GM04504 (cell line): ENCODE measurements around the gene KIF7.
A peak's percentile ranks its signal among the peaks of the same experiment; 100 is the strongest.
"Not testable (repeated sequence)": the region's sequence is repeated elsewhere in the genome, so short reads cannot be mapped to it uniquely, and the experiment has no call there.

Experiments used
- DNase-seq: peaks from one replicate; pipeline ENCODE4 v3.0.0-alpha.2; 2012; ENCODE audit warnings: low read depth

KIF7 gene, protein sequence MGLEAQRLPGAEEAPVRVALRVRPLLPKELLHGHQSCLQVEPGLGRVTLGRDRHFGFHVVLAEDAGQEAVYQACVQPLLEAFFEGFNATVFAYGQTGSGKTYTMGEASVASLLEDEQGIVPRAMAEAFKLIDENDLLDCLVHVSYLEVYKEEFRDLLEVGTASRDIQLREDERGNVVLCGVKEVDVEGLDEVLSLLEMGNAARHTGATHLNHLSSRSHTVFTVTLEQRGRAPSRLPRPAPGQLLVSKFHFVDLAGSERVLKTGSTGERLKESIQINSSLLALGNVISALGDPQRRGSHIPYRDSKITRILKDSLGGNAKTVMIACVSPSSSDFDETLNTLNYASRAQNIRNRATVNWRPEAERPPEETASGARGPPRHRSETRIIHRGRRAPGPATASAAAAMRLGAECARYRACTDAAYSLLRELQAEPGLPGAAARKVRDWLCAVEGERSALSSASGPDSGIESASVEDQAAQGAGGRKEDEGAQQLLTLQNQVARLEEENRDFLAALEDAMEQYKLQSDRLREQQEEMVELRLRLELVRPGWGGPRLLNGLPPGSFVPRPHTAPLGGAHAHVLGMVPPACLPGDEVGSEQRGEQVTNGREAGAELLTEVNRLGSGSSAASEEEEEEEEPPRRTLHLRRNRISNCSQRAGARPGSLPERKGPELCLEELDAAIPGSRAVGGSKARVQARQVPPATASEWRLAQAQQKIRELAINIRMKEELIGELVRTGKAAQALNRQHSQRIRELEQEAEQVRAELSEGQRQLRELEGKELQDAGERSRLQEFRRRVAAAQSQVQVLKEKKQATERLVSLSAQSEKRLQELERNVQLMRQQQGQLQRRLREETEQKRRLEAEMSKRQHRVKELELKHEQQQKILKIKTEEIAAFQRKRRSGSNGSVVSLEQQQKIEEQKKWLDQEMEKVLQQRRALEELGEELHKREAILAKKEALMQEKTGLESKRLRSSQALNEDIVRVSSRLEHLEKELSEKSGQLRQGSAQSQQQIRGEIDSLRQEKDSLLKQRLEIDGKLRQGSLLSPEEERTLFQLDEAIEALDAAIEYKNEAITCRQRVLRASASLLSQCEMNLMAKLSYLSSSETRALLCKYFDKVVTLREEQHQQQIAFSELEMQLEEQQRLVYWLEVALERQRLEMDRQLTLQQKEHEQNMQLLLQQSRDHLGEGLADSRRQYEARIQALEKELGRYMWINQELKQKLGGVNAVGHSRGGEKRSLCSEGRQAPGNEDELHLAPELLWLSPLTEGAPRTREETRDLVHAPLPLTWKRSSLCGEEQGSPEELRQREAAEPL (N-terminal part only)

DNA sequence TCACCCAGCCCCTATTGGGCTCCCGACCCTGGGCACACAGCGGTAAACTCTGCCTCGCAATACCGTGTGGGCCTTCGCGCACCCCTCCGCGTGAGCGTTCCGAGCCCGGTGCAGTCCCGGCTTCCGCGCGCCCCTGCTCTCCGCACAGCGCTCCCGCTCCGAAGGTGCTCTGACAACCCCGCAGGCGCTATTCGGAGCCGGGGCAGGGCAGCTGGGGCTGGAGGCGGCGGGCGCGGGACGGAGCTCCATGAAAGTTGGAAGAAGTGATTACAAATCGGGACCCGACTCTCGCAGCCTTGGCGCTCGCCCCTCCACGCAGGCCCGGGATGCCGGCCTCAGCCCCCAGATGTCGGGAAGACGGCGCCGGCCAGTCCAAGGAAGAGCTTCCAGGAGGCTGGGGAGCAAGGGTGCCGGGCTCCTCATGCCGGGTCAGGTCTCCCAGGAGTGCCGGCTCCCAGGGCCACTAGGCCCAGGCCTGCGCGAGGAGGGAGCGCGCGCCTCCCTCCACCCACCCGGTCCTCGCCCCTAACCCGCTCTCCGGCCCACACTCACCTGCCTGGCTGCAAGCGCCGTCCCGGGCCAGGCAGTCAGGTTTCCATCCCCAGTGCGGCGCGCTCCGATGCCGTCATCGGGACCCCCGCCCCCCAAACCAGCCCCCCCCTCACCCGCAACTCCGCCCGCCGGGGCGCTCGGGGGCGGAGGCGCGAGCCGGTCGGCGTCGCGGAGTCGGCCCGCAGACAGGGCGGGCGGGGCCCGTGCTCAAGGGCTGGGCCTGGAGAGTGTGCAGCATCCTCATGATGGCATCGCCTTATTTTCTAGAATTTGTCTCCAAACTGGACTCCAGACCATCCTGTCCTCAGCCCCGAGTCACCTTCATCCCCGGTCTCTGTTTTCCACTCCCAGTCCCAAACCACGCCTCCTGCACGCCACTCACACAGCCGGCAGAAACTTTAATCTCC, at the start of gene KIF7:
Gene KIF7 (minus strand): TSS at position 621 of the 959 bp plus-strand sequence. CDS start 2,537 bp downstream, outside the sequence.
- DNase-seq = no peak

DNA sequence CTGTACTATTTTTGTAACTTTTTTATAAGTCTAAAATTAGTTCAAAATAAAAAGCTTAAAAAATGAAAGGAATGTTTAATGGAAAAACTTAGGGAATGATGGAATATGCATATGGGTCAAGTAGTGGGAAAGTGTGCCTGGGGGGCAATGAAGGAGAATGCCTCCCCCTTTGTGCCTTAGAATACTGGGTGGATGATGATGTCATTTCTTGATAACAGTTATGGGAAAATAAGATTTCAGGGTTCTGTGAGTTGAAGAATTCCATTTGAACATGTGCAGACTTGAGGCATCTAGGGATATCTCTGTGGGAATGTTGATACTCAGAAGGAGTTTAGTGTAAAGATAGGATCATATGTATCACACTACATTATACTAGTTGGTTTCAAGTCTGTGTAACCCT, 49.1 kb upstream of the KIF7 start:
- no peak for DNase-seq

DNA sequence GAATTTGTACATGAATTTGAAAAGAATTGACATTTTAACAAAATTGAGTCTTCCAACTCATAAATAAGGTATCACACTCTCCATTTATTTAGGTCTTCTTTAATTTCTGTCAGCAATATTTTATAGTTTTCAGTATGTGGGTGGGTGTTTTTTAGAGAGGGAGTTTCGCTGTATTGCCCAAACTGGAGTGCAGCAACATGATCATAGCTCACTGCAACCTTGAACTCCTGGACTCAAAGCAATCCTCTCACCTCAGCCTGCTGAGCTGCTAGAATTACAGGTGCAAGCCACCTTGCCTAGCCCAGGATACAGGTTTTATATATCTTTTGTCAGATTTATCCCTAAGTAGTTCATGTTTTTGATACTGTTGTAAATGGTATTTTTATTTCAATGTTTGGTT, 39.9 kb upstream of the KIF7 start:
- no peak for DNase-seq

DNA sequence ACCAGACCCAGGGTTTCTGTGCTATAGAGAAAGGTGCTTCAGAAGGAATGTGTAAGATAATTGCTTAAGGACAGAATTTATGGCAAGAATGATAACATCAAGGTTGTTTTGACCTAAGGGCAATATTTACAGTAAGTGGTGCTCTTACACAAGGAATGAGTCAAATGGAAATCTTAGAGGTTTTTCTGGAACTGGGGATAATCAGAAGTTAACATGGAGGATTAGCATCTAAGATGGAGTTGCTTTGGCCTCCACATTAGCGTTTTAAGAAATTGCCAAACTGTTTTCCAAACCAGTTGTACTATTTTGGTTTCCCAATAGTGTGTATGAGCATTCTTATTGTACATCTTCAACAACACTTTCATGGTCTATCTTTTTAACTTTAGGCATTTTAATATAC, 38.4 kb upstream of the KIF7 start:
- DNase-seq = no peak

DNA sequence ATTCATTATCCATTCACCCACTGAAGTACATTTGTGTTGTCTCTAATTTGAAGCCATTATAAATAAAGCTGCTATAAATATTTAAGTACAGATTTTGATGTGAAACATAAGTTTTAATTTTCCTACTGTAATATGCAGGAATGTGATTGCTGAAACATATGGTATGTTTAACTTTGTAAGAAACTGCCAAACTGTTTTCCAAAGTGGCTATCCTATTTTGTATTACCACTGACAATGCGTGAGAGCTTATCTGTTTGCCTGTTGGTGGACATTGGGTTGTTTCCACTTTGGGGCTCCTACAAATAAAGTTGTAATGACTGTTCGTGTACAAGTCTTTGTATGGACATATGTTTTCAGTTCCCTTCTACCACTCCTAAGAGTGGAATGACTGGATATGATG, 37.8 kb upstream of the KIF7 start:
- no peak for DNase-seq

DNA sequence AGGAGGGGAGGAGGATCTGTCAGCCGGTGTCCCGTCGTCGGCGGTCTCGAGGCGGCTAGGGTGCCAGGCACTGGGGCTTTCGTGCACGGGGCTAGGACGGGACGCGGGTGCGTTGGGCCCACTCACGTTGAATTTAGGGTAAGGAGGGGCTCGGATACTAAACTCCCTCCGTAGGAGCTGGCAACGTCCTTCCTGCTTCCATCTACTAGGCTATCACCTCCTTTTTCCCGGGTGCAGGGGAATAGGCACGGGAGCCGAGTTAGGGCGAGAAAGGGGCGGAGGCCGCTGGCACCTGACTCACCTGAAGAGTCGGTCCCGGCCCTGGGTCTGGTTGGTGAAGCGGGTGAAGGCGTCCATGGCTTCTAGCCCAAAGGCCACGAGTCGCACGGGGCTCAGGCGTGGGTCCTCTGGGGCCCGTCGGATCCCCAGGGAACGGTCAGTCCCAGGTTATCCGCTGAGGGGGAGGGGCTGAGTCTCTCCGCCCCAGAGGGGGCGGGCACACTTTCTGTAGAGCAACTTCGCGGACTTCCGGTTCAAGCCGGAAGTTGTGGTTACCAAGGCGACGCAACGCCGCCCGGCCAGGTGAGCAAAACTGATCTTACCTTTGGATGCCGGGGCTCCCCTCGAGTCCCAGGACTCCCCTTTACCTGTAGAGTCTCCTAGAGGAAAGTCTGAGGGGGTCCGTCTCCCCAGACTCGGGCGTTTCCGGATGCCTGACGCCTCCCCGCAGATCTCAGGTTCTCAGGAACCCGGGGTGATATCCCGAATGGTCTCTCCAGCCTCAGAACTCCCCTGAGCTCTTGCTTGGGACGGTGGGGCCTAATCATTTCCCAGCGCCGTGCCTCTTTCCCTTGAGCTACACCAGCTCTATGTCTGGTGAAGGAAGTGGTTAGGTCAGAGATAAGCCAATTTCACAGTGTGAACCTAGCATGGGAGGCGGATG, 35.3 kb upstream of the KIF7 start, which contains the start of the genes PEX11A and WDR93:
Gene PEX11A (minus strand): TSS at position 479 of the 943 bp plus-strand sequence. CDS start 122 bp downstream, at position 357.
Gene WDR93 (plus strand): TSS at position 536 of the 943 bp plus-strand sequence. CDS start 10,936 bp downstream, outside the sequence.
- peak; percentile 31 for DNase-seq

DNA sequence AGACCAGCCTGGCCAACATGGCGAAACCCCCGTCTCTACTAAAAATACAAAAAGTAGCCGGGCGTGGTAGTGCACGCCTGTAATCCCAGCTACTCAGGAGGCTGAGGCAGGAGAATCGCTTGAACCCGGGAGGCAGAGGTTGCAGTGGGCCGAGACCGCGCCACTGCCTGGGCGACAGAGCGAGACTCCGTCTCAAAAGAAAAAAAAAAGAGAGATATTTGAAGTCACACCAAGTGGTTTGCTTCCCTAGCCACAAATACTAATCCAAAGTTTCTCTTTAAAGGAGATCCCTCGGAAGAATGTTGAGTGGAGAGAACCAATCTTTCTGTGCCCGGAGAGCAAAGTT, 34.6 kb upstream of the KIF7 start:
- DNase-seq = not testable (repeated sequence)

DNA sequence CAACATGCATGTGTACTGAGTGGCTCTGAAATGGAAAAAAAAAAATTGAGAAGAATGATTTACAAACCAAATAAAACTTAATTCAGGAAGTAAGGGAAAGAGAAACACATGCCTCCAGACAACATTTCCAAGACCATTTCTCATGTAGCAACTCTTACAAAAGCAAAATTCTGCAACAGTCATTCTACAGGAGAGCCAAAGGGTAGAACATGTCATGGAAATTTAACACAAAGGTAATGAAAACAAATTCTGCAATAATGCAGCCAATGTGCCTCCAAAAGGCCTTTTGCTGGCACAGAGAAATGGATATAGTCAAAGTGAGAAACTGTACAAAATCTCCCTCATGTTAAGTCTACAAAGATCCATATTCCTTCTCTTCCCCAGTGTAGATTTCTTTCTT, 31.3 kb upstream of the KIF7 start:
- DNase-seq = no peak

DNA sequence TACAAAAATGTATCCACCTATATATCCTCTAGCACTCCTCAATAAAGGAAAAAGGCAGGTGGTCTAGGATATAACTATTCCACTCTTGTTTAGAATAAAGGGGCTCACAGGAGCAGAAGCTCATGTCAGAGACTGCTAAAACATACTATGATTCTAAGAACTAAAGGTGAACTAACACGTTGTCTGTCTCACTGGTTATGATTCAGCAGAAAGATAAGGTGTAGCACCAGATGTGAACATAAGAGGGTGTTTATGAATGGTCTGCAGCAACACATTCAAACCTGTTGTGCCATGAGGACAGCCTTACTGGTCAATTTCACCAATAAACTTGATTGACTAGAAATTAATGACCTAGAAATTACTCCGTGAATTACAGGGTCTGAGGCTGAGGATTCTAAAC, 30.7 kb upstream of the KIF7 start:
- DNase-seq = no peak

DNA sequence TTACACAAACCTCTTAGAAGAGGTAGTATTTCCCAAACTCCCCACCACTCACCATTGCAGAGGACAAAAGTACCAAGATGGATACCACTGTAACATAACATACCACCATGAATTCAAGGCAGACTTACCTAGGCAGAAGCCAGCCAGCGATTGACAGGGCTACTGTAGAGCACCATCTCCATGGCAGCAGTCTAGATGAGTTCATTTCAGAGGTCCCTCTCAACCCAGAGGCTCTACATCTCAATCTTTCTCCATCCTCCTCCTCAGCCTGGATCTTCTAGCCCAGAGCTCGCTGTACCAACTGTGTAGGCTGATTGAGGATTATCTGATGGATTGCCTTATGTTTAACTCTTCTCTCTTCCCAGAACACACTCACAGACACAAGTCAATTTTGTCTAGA, 25.9 kb upstream of the KIF7 start:
- no peak for DNase-seq

DNA sequence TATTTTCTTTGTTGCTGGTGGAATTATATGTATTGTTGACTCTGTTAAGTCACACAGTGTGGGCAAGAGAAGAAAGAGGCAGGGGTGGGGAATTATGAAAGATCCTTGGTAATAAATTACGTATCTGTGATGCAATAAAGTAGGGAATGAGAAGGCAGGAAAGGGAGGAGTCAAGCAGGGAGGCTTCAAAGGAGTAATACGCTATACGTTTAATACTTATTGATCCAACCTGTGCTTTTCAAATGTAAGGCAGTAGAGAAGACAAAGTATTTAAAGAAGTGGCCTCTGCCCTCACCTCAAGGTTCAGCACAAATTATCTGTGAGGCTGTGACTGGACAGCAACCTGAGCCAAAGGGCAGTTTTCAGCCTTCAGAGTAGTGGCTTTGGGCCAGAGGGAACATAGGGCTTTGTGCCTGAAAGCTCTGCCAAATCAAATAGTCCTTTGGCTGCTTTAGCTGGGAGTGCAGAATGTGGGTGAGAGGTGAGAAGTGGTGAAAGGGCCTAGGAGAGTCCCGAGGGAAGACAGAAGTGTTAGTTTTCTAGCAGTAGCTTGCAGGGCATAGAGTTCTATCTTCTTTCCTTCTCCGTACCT, 25.1 kb upstream of the KIF7 start:
- peak; percentile 55 for DNase-seq

DNA sequence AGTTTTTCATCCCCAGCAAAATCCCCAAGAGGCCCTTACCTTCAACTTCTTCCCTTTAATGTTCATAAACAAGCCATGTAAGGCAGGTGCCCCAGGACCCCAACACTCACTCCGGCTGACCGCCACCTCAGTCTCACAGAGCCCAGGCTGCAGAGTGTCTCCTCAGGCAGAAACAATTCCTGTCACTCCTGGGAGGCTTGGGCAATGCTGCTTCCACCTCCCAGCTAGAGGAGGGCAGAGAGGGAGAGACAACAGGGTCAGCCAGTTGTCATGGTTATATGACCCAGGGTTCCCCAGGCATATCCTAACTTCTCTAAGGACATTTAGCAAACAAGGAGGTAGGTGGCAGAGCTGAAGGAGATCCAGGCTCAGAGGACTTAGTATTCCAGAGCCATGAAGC, 23.9 kb upstream of the KIF7 start, which contains the start of gene PLIN1:
Gene PLIN1 (minus strand): TSS at position 156 of the 400 bp plus-strand sequence. CDS start 1,878 bp downstream, outside the sequence.
- no peak for DNase-seq

DNA sequence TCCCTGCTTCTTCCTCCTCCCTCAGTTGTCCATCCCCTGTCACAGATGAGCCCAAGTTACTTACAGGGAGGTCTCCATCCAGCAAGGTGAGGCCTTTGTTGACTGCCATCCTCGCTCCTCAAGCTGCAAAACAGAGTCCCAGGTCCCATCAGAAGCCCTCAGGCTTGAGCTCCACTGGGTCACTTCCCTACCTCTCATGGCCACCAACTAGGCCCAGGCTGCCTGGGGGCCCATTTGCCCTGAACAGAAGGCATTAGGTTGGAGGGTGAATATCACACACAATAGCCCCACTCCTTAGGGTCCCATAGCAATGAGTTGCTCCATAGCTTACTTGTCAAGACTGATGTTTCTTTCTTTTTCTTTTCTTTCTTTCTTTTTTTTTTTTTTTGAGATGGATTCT, 22.1 kb upstream of the KIF7 start:
- no peak for DNase-seq

DNA sequence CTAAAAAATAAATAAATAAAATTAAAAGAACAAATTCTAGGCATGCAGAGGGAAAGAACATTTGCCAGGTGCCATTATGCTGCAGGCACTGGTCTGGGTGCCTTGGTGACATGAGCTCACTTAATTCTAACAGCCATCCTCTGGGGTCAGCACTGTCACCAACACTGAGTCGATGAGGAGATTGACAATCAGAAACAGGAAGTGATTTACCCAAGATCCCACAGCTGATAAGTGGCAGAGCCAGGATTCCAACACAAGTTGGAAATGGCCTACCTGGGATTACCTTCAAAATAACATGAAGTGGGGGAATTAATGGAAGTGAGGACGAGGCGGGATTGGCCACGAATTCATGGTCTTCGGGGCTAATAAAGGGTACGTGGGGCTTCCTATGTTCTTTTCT, 20.3 kb upstream of the KIF7 start:
- DNase-seq = no peak

DNA sequence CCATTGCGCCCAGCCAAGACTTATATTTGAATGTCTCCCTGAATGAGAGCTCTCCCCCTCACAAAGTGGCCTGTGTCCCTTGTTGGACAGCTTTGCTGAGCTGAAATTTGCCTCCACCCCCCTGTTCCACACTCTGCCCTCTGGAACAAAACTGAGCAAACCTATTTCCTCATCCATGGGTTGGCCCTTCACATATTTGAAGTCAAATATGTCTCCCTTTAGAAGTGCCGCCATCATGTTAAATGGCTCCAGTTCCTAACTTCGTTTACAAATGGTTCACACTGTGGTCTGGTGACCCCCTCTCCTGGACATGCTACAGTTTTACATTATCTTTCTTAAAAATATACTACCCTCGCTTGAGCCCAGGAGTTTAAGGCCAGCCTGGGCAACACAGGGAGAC, 19.3 kb upstream of the KIF7 start:
- no peak for DNase-seq

DNA sequence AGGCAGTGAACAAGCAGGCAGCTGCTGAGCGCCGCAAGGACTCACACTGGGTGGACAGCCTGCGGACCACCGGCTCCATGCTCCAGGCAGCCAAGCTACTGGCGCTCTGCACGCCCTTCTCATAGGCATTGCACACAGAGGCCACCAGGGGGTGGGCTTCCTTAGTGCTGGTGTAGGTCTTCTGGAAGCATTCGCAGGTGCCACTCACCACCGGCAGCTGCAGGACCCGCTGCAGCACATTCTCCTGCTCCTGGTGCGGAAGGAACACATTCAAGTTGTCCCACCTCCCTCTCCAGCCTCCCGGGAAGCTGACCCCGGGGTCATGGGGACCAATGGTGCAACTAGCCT, 17.9 kb upstream of the KIF7 start:
- no peak for DNase-seq

DNA sequence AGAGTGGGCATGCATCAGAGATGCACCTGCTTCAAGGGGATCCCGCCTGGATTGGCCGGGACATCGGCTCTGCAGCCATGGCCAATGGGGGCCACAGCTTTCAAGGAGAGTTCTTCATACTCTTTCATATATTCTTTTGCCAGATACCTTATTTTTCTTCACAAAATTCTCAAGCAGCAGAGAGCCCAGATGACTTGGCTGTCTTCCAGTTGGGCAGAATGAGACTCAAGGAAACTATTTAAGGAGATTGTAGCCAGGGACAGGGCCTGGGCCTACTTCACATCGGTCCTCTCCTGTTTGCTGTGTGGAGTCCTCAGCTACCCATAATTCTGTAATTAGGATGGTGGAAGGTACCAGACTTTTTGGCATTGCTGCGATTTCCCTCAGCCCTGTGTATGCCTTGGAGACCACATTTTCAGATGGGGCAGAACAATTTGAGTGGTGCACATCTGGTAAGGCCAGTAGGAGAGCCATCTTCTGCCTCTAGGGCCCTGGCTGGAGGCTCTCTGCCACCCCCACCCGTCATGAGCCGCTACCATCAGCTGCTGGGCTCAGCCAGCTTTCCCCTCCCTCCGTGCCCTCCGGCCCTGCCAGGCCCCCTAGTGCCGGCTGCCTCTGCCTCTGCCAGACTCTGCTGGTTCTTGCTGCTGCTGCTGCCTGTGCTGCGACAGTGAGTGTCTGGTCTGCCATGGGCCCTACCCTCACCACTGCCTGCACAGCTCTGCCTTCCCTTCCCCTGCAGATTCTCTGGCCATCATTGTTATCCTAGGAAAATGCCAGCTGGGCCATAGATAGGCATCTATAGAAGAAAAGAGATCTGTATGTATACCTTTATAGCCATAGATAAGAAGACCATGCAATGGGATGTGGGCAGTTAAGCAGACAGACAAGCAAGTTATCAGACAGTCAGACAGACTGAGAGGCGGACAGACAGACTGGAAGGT, 17.2 kb upstream of the KIF7 start:
- DNase-seq = no peak

DNA sequence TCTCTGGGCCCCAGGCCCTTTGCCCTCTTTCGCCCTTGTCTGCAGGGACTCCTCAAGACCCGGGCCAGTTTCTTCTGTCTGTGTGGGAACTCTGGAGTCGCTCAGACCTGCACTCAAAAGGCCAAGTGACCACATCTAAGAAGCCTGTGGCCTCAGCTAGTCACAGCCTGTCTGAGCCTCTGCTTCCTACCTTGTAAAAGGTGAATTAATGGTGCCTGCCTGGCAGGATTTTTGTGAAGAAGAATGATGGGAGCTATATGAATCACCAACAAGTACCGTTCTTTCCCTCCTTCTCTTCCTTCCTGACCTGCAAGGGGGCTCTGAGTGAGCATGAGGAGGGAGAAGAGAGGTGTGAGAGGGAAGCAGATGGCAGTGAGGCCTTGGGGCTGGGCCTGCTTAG, 16.4 kb upstream of the KIF7 start:
- no peak for DNase-seq
